ENCODE data around the gene HSDL1.

GRCh38 chr16:84104231-84104630, 40.7 kb downstream of the HSDL1 start:
- TF ChIP-seq CTCF (IDR thresholded peaks at IDR 0.05): no peak
- TF ChIP-seq EZH2 (IDR thresholded peaks at IDR 0.05; ENCODE audit: borderline replicate concordance, insufficient read depth, low read depth, low read length, poor library complexity, severe bottlenecking): no peak

Measured in B cell (primary cell).